Neural crest cell (in vitro differentiated cells): ENCODE data around the gene PEAR1. TPM values are rescaled to one million over a fixed set of nuclear protein-coding genes. Genes with fewer than 3 reads are reported as not detected.

Experiments
- DNase-seq: peaks from one replicate; pipeline ENCODE4 v3.0.0; 2021; ENCODE audit warnings: low read depth, mixed read lengths, low spot score
- H3K27ac Mint-ChIP-seq: one replicate; pipeline ENCODE4 v1.8.0; 2021; ENCODE audit warnings: mild to moderate bottlenecking, mixed read lengths; ENCODE audit not compliant: unreplicated experiment
- H3K27me3 Mint-ChIP-seq: 2 replicates; pipeline ENCODE4 v1.8.0; 2021; ENCODE audit warnings: low read depth, mild to moderate bottlenecking, mixed read lengths
- H3K36me3 Mint-ChIP-seq: 2 replicates; pipeline ENCODE4 v1.8.0; 2021; ENCODE audit warnings: low read depth, mild to moderate bottlenecking, mixed read lengths
- H3K4me1 Mint-ChIP-seq: 2 replicates; pipeline ENCODE4 v1.8.0; 2021; ENCODE audit warnings: mixed read lengths
- H3K4me3 Mint-ChIP-seq: one replicate; pipeline ENCODE4 v1.8.0; 2021; ENCODE audit warnings: mild to moderate bottlenecking, mixed read lengths
- H3K9me3 Mint-ChIP-seq: 2 replicates; pipeline ENCODE4 v1.8.0; 2021; ENCODE audit warnings: mixed read lengths
- total RNA-seq: library from RNA; stranded (reverse); gene quantifications from 2 replicates; pipeline ENCODE4 v1.2.1, GENCODE V29; 2021
- TF ChIP-seq, protein P1 (sequence below): fragments of 200-600 bp; sonication (generic); conservative IDR thresholded peaks from 2 replicates; pipeline ENCODE4 v1.5.0; 2021; ENCODE audit warnings: antibody characterized with exemption, mild to moderate bottlenecking

The PEAR1 gene
- total RNA-seq, 1 donor from 2014 or later: 6.8 TPM

DNA sequence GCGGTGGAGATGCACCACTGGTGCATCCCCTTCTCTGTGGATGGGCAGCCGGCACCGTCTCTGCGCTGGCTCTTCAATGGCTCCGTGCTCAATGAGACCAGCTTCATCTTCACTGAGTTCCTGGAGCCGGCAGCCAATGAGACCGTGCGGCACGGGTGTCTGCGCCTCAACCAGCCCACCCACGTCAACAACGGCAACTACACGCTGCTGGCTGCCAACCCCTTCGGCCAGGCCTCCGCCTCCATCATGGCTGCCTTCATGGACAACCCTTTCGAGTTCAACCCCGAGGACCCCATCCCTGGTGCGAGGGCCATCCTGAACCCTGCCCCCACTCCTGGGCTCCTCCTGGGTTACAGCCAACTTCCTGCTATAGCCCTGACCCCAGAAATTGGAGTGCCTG is 19.9 kb upstream of the PEAR1 start:
- Mint-ChIP-seq H3K9me3 (no peaks in the 10 kb centered on the region), H3K27ac (no peak overlapping the region), H3K36me3 (no peaks in the 10 kb centered on the region), H3K4me3 (no peak overlapping the region), H3K4me1 (peaks cover 4% of the 10 kb centered on the region), H3K27me3 (peaks cover 17% of the 10 kb centered on the region)
- DNase-seq: no peak
- TF ChIP-seq, protein P1, sequence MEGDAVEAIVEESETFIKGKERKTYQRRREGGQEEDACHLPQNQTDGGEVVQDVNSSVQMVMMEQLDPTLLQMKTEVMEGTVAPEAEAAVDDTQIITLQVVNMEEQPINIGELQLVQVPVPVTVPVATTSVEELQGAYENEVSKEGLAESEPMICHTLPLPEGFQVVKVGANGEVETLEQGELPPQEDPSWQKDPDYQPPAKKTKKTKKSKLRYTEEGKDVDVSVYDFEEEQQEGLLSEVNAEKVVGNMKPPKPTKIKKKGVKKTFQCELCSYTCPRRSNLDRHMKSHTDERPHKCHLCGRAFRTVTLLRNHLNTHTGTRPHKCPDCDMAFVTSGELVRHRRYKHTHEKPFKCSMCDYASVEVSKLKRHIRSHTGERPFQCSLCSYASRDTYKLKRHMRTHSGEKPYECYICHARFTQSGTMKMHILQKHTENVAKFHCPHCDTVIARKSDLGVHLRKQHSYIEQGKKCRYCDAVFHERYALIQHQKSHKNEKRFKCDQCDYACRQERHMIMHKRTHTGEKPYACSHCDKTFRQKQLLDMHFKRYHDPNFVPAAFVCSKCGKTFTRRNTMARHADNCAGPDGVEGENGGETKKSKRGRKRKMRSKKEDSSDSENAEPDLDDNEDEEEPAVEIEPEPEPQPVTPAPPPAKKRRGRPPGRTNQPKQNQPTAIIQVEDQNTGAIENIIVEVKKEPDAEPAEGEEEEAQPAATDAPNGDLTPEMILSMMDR: no peak

DNA sequence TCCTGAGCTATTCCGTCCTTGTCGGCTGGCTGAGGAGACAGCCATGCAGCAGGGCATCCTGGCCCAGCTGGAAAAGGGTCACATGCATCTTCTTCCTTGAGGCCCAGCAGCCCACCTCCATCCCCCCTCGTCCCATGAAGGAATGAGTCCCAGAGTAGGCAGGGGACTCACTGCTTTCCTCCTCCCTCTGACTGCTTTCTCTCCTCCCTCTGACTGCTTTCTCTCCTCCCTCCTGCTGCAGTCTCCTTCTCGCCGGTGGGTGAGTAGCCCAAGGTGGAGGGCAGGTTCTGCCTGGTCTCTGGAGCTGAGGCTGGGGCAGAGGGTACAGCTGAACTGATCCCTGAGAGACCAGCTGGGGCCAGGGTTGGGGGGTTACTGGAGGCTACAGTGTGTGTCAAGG is 19.4 kb upstream of the PEAR1 start:
- Mint-ChIP-seq H3K27me3 (peaks cover 19% of the 10 kb centered on the region), H3K9me3 (no peaks in the 10 kb centered on the region), H3K27ac (no peak overlapping the region), H3K36me3 (no peaks in the 10 kb centered on the region), H3K4me3 (no peak overlapping the region), H3K4me1 (peaks cover 4% of the 10 kb centered on the region)
- DNase-seq: no peak
- TF ChIP-seq, protein P1: no peak

DNA sequence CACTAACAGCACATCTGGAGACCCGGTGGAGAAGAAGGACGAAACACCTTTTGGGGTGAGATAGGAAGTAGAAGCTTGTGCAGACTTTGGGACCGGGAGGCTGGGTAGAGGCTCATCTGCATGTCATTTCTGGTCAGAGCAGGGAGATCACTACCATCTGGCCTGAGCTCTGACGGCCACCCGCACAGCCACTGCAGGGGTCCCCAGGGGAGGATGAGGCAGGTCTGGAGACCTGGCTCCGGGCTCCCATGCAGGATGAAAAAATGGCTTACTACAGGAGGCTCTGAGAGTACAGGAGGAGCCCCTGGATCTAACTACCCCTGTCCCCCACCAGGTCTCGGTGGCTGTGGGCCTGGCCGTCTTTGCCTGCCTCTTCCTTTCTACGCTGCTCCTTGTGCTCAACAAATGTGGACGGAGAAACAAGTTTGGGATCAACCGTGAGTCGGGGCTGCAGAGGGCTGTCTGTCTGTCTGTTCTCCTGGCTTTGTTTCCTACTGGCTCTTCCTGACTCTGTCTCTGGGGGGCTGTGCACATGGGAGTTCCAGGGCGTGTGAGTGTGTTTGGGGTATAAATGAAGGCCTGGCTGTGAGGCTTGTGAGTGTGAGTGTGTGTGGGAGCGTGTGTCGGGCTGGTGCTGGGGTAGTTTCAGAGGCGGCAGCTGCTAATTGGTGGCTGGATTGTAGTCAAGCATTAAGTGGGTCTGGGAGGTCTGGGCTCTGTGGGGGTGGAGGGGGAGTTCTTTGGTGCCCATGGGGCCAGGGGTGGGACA is 18.8 kb upstream of the PEAR1 start:
- H3K4me3 Mint-ChIP-seq: no peak overlapping the region
- TF ChIP-seq, protein P1: no peak
- H3K27ac Mint-ChIP-seq: no peak overlapping the region
- H3K9me3 Mint-ChIP-seq: no peaks in the 10 kb centered on the region
- H3K4me1 Mint-ChIP-seq: peaks cover 4% of the 10 kb centered on the region
- no peak for DNase-seq
- peaks cover 16% of the 10 kb centered on the region for H3K27me3 Mint-ChIP-seq
- H3K36me3 Mint-ChIP-seq: no peaks in the 10 kb centered on the region

DNA sequence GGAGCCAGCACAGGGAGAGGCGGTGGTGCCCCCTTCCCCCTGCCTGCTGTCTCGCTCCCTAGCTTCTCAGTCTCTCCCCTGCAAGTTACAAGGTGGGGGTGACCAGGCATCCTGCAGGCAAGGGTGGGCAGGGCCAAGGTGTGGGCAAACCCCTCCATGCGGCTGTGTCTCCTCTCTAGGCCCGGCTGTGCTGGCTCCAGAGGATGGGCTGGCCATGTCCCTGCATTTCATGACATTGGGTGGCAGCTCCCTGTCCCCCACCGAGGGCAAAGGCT is 18.2 kb upstream of the PEAR1 start:
- H3K27ac Mint-ChIP-seq: no peak overlapping the region
- H3K4me3 Mint-ChIP-seq: no peak overlapping the region
- H3K36me3 Mint-ChIP-seq: no peaks in the 10 kb centered on the region
- peaks cover 16% of the 10 kb centered on the region for H3K27me3 Mint-ChIP-seq
- H3K9me3 Mint-ChIP-seq: no peaks in the 10 kb centered on the region
- DNase-seq: no peak
- TF ChIP-seq, protein P1: no peak
- H3K4me1 Mint-ChIP-seq: peaks cover 4% of the 10 kb centered on the region

DNA sequence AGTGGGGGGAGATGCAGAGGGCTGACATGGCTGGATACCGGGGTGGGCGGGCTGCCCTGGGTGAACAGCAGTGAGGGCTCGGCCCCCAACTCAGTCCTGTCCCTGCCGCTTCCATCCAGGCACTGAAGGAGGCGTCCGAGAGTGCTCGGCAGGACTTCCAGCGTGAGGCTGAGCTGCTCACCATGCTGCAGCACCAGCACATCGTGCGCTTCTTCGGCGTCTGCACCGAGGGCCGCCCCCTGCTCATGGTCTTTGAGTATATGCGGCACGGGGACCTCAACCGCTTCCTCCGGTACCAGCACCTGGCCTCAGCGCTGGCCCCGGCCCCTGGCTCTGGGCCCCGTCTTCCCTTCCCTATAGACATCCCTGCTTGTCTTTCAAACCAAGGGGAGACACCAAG is 17.2 kb upstream of the PEAR1 start:
- Mint-ChIP-seq H3K36me3 (no peaks in the 10 kb centered on the region), H3K27ac (no peak overlapping the region), H3K4me3 (no peak overlapping the region), H3K9me3 (no peaks in the 10 kb centered on the region), H3K27me3 (peaks cover 20% of the 10 kb centered on the region), H3K4me1 (peaks cover 4% of the 10 kb centered on the region)
- TF ChIP-seq, protein P1: peak; percentile 29
- DNase-seq: no peak
